ENCODE data around the gene OSTM1. TPM values are rescaled to one million over a fixed set of nuclear protein-coding genes. Genes with fewer than 3 reads are reported as not detected.

OSTM1 gene, protein sequence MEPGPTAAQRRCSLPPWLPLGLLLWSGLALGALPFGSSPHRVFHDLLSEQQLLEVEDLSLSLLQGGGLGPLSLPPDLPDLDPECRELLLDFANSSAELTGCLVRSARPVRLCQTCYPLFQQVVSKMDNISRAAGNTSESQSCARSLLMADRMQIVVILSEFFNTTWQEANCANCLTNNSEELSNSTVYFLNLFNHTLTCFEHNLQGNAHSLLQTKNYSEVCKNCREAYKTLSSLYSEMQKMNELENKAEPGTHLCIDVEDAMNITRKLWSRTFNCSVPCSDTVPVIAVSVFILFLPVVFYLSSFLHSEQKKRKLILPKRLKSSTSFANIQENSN
- total RNA-seq, result 11.9 to 16.8 TPM (median 14.4 TPM) in 3 replicates

GRCh38 chr6:108074359-108075144 lies at the start of gene OSTM1:
Gene OSTM1 (minus strand): TSS chr6:108074741. CDS start chr6:108074651, 90 bp downstream.
- H3K9me3 Mint-ChIP-seq, result no peaks in the 10 kb centered on the region
- TF ChIP-seq, protein P1, sequence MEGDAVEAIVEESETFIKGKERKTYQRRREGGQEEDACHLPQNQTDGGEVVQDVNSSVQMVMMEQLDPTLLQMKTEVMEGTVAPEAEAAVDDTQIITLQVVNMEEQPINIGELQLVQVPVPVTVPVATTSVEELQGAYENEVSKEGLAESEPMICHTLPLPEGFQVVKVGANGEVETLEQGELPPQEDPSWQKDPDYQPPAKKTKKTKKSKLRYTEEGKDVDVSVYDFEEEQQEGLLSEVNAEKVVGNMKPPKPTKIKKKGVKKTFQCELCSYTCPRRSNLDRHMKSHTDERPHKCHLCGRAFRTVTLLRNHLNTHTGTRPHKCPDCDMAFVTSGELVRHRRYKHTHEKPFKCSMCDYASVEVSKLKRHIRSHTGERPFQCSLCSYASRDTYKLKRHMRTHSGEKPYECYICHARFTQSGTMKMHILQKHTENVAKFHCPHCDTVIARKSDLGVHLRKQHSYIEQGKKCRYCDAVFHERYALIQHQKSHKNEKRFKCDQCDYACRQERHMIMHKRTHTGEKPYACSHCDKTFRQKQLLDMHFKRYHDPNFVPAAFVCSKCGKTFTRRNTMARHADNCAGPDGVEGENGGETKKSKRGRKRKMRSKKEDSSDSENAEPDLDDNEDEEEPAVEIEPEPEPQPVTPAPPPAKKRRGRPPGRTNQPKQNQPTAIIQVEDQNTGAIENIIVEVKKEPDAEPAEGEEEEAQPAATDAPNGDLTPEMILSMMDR (IDR thresholded peaks at IDR 0.05; ENCODE audit: unreplicated experiment), result no peak
- no peaks in the 10 kb centered on the region for H3K27me3 Mint-ChIP-seq (ENCODE audit: low read depth)
- H3K27ac Mint-ChIP-seq, result peak within 1 kb of the TSS; percentile 87
- peaks cover 22% of the 10 kb centered on the region for H3K4me1 Mint-ChIP-seq
- peak; percentile 91 to 97 for DNase-seq (ENCODE audit: low spot score in 2 of 2, unreplicated experiment in 2 of 2)
- no peaks in the 10 kb centered on the region for H3K36me3 Mint-ChIP-seq
- H3K4me3 Mint-ChIP-seq, result peak within 1 kb of the TSS; percentile 77

- Mint-ChIP-seq H3K4me3 (no peak overlapping the region), H3K36me3 (no peaks in the 10 kb centered on the region), H3K27me3 (ENCODE audit: low read depth) (peaks cover 76% of the 10 kb centered on the region), H3K9me3 (no peaks in the 10 kb centered on the region), H3K27ac (no peak overlapping the region), H3K4me1 (peaks cover 7% of the 10 kb centered on the region)
- DNase-seq (ENCODE audit: low spot score in 2 of 2, unreplicated experiment in 2 of 2), result no peak
- TF ChIP-seq, protein P1 (IDR thresholded peaks at IDR 0.05; ENCODE audit: unreplicated experiment), result no peak
Observed at GRCh38 chr6:108123946-108124345, 49.4 kb upstream of the OSTM1 start.

DNA sequence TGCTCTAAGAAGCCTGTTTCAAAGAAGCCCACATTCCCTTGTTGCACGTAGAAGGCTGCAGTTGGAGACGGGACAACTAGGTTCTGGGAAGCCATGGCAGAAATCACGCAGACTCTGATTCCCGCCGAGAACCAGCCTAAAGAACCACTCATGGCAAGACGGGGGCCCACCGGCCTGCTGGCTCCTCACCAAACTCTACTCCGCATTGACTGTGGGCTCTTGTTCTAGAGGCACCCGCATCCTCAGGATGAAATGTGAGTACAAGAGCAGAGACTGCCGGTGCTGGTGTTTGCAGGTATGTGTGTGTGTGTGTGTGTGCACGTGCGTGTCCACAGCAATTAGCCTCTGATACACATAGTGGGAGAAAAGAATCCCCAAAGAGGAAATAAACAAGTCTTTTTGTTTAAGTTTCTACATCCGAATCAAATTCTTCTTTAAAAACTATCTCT lies 49.0 kb upstream of the OSTM1 start:
- H3K36me3 Mint-ChIP-seq, result no peaks in the 10 kb centered on the region
- no peak overlapping the region for H3K27ac Mint-ChIP-seq
- peaks cover 11% of the 10 kb centered on the region for H3K4me1 Mint-ChIP-seq
- DNase-seq (ENCODE audit: low spot score in 2 of 2, unreplicated experiment in 2 of 2), result no peak
- H3K27me3 Mint-ChIP-seq (ENCODE audit: low read depth), result peaks cover 80% of the 10 kb centered on the region
- H3K4me3 Mint-ChIP-seq, result no peak overlapping the region
- no peaks in the 10 kb centered on the region for H3K9me3 Mint-ChIP-seq
- TF ChIP-seq, protein P1 (IDR thresholded peaks at IDR 0.05; ENCODE audit: unreplicated experiment), result no peak

DNA sequence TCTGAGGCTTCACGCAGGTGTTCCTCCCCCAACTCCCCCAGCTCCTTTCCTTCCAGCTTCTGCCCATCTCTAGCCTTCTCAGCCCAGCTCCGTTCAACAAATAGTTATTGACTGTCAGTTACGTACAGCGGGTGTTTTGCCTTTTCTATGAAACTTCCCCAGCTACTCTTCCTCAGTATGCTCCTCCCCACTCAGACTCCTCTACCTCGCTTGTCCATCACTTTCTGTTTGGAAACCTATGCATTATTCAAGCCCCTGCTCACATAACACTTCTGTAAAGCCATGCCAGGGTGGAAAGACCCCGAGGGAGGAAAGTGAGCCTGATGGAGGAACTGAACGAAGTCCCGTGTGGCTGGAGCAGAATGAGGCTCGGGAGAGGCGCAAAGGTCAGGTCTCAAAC lies 47.1 kb upstream of the OSTM1 start:
- H3K27me3 Mint-ChIP-seq (ENCODE audit: low read depth), result peaks cover 94% of the 10 kb centered on the region
- TF ChIP-seq, protein P1 (IDR thresholded peaks at IDR 0.05; ENCODE audit: unreplicated experiment), result no peak
- no peaks in the 10 kb centered on the region for H3K9me3 Mint-ChIP-seq
- H3K27ac Mint-ChIP-seq, result no peak overlapping the region
- peaks cover 19% of the 10 kb centered on the region for H3K4me1 Mint-ChIP-seq
- no peak for DNase-seq (ENCODE audit: low spot score in 2 of 2, unreplicated experiment in 2 of 2)
- H3K36me3 Mint-ChIP-seq, result no peaks in the 10 kb centered on the region
- H3K4me3 Mint-ChIP-seq, result no peak overlapping the region

- TF ChIP-seq, protein P1 (IDR thresholded peaks at IDR 0.05; ENCODE audit: unreplicated experiment), result no peak
- no peak overlapping the region for H3K4me3 Mint-ChIP-seq
Observed at GRCh38 chr6:108120311-108120710, 45.8 kb upstream of the OSTM1 start.

More at GRCh38 chr6:108120311-108120710, 45.8 kb upstream of the OSTM1 start:
- peaks cover 97% of the 10 kb centered on the region for H3K27me3 Mint-ChIP-seq (ENCODE audit: low read depth)
- no peak for DNase-seq (ENCODE audit: low spot score in 2 of 2, unreplicated experiment in 2 of 2)
- no peaks in the 10 kb centered on the region for H3K36me3 Mint-ChIP-seq
- no peaks in the 10 kb centered on the region for H3K9me3 Mint-ChIP-seq
- peaks cover 27% of the 10 kb centered on the region for H3K4me1 Mint-ChIP-seq
- H3K27ac Mint-ChIP-seq, result no peak overlapping the region
